KBM-7 (cell line): ENCODE results near the gene HHIP.

Source experiments
- DNase-seq: peaks from one replicate; pipeline ENCODE4 v3.0.0-alpha.2; 2015
- in situ Hi-C: fragments of 300-500 bp; cut with MboI; formaldehyde crosslinking; loops from 2 replicates; pipeline ENCODE4 v1.14.3; 2020; ENCODE audit warnings: low sequenced_read_pairs, low pct_unique_long_range_greater_than_20kb, mixed read lengths

The HHIP gene

DNA sequence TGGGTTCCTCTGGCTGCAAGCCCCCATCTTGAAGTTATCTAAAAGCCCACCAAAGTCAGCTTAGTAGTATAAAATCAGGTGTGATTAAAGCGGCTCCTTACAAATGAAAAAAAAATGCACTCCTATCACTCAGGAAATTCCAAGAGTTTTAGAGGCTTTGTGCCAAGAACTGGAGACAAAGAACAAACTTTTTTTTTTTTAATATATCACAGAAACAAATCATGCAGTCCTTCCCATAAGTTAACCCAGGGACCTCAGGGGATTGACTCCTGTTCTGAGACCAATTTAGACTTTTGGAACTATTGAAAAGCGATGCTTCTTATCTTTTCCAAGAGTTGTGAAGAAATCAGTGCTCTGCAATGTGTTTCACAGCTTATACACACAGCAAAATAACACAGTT, 53.6 kb downstream of the HHIP start:
- in situ Hi-C loops: no loop called here
- no peak for DNase-seq

- no peak for DNase-seq
- in situ Hi-C loops: no loop called here
These were observed 55.8 kb downstream of the HHIP start for GRCh38 chr4:144701683-144702233.

- no peak for DNase-seq
- in situ Hi-C loops: no loop called here
These were observed 57.5 kb downstream of the HHIP start for GRCh38 chr4:144703494-144703893.

DNA sequence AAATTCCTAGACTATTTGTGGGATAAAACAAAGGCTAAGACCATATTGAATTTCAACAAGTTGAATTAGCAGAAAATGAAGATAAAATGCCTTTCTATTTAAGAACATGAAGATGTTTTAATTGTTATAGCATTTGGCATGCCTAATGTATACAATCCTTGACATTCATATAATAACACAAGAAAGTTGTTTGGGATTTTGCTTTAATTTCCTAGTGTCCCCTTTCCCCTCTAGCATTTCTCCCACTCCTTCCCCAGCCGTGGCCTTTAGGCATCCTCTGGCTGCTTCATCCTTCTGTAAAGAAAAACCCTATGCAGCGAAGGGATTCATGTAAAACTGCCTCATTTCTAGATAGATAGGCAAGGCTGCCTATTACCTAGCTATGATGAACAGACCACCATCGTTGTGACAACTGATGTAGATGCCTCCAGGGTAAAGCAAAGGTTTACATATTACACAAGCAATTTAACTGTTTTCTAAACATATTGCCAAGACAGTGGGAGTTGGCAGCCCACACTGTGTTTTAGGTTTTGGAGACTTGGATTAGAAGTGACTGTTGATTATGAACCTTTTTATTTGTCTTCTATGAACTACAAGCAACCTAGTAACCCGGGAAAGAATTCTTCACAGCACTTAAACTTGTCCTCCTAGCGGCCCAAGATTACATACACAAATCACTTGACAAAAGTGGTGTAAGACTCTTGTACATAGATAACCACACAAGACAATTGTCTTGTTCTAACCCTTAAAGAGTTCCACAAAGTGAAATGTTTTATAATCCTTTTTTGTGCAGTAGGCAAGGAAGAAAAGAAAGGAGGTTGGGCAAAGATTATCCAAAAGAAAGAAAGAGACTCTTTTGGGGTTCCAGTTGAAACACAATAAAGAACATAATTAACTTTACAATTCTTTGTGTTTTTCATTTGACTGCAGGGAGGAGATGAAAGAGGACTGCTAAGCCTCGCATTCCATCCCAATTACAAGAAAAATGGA, 59.9 kb downstream of the HHIP start:
- in situ Hi-C loops: no loop called here
- DNase-seq: no peak

DNA sequence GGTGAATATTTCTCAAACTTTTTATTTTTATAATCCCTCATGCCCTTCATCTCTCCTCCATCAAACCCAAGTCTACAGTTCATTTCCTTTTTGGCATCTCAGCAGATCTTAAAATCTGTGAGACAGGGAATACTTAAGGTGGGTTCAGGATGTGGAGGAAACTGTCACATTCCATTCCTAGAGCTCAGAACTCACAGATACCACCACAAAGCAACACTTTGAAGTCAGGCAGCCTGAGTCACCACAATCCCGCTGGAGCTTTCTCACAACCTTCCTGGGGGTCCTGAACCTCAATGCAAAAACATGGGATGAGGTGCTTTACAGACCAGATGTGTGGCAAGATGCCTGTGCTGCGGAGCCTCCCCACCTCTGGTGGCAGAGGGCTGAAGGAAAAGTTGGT, 63.2 kb downstream of the HHIP start:
- in situ Hi-C loops: no loop called here

DNA sequence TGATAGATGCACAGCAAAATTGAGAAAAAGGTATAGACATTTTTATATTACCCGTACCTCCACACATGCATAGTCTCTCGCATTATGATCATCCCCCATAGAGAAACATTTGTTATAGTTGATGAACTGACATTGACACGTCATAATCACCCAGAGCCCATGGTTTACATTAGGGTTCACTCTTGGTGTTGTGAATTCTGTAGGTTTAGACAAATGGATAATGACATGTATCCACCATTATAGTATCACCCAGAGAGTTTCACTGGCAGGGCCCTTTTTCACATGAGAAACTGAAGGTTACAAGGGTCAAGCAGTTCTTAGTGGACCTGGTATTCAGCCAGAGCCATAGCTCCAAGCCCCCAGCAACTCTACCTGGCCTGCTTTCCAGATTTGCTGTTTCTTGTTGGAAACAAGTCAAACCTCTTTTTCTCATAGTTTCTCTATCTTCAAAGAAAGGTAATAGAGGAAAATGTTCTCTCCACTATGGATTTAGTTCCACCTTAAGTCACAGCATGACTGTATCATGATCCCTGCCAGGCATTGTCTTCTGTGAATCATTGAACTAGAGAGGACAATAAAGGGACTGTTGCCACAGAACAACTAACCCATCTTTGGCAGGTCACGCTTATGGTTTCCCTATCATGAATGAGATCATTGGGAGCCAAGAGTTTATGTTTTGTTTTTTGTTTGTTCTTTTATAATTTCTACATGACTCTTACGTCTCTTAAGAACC, 64.0 kb downstream of the HHIP start:
- no peak for DNase-seq
- in situ Hi-C loops: no loop called here

More for the DNA sequence above, 63.2 kb downstream of the HHIP start:
- no peak for DNase-seq

GRCh38 chr4:144710526-144710912, 64.6 kb downstream of the HHIP start:
- in situ Hi-C loops: no loop called here

GRCh38 chr4:144711700-144712456, 65.9 kb downstream of the HHIP start:
- in situ Hi-C loops: no loop called here
- DNase-seq: no peak

More at GRCh38 chr4:144710526-144710912, 64.6 kb downstream of the HHIP start:
- DNase-seq: no peak

DNA sequence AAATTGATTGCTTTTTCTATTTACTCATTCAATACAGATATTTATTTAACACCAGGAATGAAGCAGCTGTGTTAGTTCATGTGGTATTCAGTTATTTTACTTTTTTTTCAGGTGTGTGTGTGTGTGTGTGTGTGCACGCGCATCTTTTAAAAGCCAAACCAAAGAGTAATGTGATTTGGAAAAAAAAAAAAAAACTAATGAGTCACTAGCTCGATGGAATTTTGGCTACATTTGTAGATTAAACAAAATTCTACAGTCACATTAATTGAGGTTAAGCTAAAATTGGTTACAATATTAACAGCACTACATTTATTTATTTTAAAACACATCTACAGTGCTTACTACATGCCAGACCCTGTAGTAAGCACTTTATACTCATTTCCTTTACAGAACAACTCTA, 66.8 kb downstream of the HHIP start:
- in situ Hi-C loops: no loop called here
- DNase-seq: no peak

DNA sequence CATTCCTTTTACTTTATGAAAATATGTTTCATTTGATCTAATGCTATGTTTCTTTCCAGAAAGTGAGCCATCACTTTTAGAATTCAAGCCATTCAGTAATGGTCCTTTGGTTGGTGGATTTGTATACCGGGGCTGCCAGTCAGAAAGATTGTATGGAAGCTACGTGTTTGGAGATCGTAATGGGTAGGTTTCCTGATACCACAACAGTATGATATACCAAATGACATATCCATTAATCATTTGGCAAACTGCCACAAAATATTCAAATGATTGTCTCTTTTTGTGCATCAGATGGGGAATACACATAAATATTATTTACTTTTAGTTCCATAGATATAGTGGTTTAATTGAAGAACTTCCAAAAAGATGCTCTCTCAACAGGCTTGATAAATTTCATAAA, 68.2 kb downstream of the HHIP start:
- in situ Hi-C loops: no loop called here
- no peak for DNase-seq

GRCh38 chr4:144715230-144715629, 69.3 kb downstream of the HHIP start:
- DNase-seq: no peak
- in situ Hi-C loops: no loop called here

DNA sequence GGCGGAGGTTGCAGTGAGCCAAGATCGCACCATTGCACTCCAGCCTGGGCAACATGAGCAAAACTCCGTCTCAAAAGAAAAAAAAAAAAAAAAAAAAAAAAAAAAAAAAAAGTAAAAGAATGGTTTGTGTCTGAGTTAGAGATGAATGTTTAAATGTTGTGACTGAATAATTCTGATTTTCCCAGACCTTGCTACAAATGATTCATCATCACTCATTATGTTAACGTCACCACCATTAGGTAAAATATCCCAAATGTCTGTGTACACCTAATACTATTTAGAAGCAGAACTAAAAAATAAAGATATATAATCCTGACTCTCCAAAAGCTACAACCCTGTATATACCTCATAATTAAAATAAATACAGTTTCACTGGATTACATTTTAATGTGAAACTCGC, 70.8 kb downstream of the HHIP start:
- no peak for DNase-seq
- in situ Hi-C loops: no loop called here

- in situ Hi-C loops: no loop called here
- DNase-seq: no peak
These were observed 73.1 kb downstream of the HHIP start for GRCh38 chr4:144718958-144719512.

DNA sequence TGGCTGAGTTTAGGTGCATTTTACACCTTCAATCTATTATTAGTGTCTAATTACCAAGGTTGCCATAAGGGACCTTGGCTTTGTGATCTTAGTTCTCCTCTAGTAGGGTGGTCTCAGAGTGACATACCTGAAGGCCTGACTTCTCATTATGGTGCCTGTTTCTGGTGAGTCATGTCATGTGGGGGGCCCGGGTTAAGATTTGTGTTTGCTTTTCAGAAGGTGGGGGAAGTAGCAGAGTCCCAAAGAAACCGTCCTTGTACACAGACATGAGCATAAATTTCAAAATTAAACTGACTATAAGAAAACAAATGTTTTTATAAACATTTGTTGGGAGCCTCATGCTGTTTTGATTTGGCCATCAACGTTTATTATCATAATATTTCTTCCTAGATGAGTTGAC, 74.5 kb downstream of the HHIP start:
- in situ Hi-C loops: no loop called here
- no peak for DNase-seq

- in situ Hi-C loops: no loop called here
- DNase-seq: no peak
These were observed 76.0 kb downstream of the HHIP start for GRCh38 chr4:144721994-144722393.

GRCh38 chr4:144723471-144723870, 77.5 kb downstream of the HHIP start:
- in situ Hi-C loops: no loop called here
- DNase-seq: no peak

GRCh38 chr4:144729175-144729574, 83.2 kb downstream of the HHIP start:
- DNase-seq: no peak
- in situ Hi-C loops: no loop called here

DNA sequence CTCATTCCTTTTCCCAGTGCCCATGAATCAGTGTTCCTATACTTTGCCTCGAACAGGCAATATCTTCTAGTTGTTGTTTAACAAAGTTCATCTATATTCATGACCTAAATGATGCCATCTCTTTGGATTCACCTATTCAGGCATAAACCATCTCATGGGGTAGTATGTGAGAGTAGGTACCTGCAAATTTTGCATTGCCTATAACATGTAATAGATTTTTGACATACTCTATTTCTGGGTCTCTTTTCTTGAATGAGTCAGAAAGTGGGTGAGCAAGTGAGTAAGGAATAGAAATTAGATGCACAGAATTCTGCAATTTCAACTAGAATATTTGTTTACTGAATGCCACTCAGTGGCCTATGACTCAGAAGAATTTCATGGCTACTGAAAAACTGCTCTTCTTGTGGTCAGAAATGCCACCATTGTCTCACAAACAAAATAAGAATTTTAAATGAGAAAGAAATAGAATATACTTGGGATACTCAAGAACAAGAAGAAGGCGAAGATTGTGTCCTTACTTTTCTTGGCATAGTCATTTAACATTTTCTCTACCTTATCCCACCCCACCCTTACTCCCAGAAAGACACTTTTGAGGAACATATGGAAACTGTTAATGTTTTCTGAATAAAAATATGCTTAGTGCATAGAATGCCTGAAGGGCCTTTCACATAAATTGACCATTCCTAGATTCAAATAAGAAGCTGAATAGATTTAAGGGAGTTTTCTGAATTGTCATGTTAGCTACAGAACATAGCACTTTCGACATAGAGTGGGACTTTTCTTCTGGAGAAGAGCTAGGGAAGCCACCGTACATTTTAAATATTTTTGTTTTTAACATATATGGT, 86.8 kb downstream of the HHIP start:
- in situ Hi-C loops: no loop called here
- no peak for DNase-seq
